Right cardiac atrium (tissue), 5 donors: ENCODE measurements around the gene ZNF829. TPM values are rescaled to one million over a fixed set of nuclear protein-coding genes. Genes with fewer than 3 reads are reported as not detected.

Experiments
- ATAC-seq, 2 donors: fragments of 200-7000 bp; cut with Tn5 transposase; one replicate each; pipeline versions ENCODE4 v1.8.0 to v1.9.1; 2020; ENCODE audit warnings: moderate library complexity in 2 of 2, mild to moderate bottlenecking in 1 of 2
- DNase-seq, 3 donors: peaks; one replicate each; pipeline ENCODE4 v3.0.0-alpha.2; 2020
- H3K27ac ChIP-seq: one replicate; pipeline ENCODE4 v1.5.1; 2013; ENCODE audit warnings: mild to moderate bottlenecking, low read length, control low read depth, moderate library complexity
- H3K27me3 ChIP-seq: one replicate; pipeline ENCODE4 v1.6.1; 2013; ENCODE audit not compliant: control insufficient read depth, insufficient read depth
- H3K4me1 ChIP-seq: one replicate; pipeline ENCODE4 v1.6.1; 2013; ENCODE audit warnings: low read length; ENCODE audit not compliant: control insufficient read depth, insufficient read depth
- H3K4me3 ChIP-seq: one replicate; pipeline ENCODE4 v1.5.1; 2013; ENCODE audit warnings: low read length, control low read depth
- H3K9me3 ChIP-seq: one replicate; pipeline ENCODE4 v1.6.1; 2013; ENCODE audit warnings: low read length; ENCODE audit not compliant: control insufficient read depth
- WGBS: extraction: QIAGEN DNeasy Blood & Tissue Kit; methylation state at CpG from one replicate; pipeline ENCODE4 v1.1.7; 2013; 5-methylcytosine and 5-hydroxymethylcytosine counted together
- intact Hi-C, 4 donors: fragments of 100-400 bp; cut with DNase I; formaldehyde crosslinking; loops; one replicate each; pipeline versions ENCODE4 v1.11.0 to v1.14.0; 2022 to 2023
- long read RNA-seq, 4 donors: library from polyadenylated mRNA; unstranded; transcript quantifications; one replicate each; pipeline ENCODE4 v2.0.0, GENCODE V29; 2020 to 2021
- polyA plus RNA-seq: library from polyadenylated mRNA; stranded (reverse); fragments of 200-250 nt; gene quantifications from one replicate; pipeline ENCODE4 v1.2.3, GENCODE V29; 2013
- total RNA-seq, 4 donors: library from RNA; stranded (reverse); fragmentation: NEBNext Ultra II Directional; extraction: Animal tissue kit (Norgen Biotek cat#: 25700); gene quantifications; one replicate each; pipeline ENCODE4 v1.2.1, GENCODE V29; 2021
- donor health status: healthy with polysubstance abuse.
- donor health status: DM: no; HTN: yes; CAD: no.
- donor health status: DM: no; HTN: no; CAD: no.
- donor health status: DM: no; HTN: yes; CAD: no; lungs with severe emphysema.
- donor health status: DM: yes; HTN: yes; CAD: no.

The ZNF829 gene
- total RNA-seq (1 to 10 TPM; 2.7 to 3.4 (median 2.9) TPM), polyA plus RNA-seq (1.6 TPM)
- long read RNA-seq, donor 1, partial matches to known transcripts: 0 of 2 reads
- long read RNA-seq, donor 1, other reads (novel, unspliced or antisense): 2 of 2 reads
- long read RNA-seq, donor 2: 0 reads
- long read RNA-seq, donor 3, partial matches to known transcripts: 0 of 3 reads
- long read RNA-seq, donor 3, other reads (novel, unspliced or antisense): 2 of 3 reads
- long read RNA-seq, donor 4: 0 reads

- H3K9me3 ChIP-seq: no peaks in the 10 kb centered on the region
These were observed at the start of gene ZNF829, which contains the start of gene ZNF568 for GRCh38 chr19:36915992-36916830. Gene ZNF829, minus strand, starts transcription at chr19:36916291. Its CDS starts 1,124 bp downstream, at chr19:36915167. Gene ZNF568, plus strand, starts transcription at chr19:36916332. Its CDS starts 6,439 bp downstream, at chr19:36922771.

DNA sequence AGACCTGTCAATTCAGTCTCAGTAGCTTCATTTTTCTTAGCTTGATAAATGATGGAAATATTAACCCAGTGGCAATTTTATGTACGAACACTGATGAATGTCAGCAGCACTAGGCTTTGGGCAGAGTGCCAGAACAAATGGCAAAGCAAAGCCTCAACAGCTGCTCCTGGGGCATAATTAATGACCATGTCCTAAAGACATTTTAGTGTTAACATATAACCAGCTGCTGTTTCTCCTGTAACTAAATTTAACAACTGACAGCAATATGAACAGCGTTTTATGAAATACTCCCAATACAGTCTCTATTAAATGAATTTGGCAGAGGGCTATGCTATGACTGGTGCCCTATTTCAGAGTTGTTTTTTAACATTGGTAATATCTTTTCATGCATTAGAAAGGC lies 47.2 kb upstream of the ZNF829 start:
- WGBS: 36% methylated on average over 2 of the region's 2 CpGs
- ATAC-seq (no peak), DNase-seq (no peak)
- Histone ChIP-seq H3K4me3 (no peak overlapping the region), H3K27ac (no peak overlapping the region), H3K27me3 (no peaks in the 10 kb centered on the region), H3K9me3 (no peaks in the 10 kb centered on the region), H3K4me1 (no peaks in the 10 kb centered on the region)
- intact Hi-C loops: no loop called here

More at GRCh38 chr19:36915992-36916830, at the start of gene ZNF829, which contains the start of gene ZNF568:
- peak; percentile 99 for ATAC-seq
- Histone ChIP-seq H3K27ac (peak within 1 kb of the TSS; percentile 98), H3K4me3 (peak within 1 kb of the TSS; percentile 88), H3K27me3 (no peaks in the 10 kb centered on the region), H3K4me1 (peaks cover 6% of the 10 kb centered on the region)
- under 1% methylated on average over 57 of the region's 57 CpGs for whole genome bisulfite sequencing
- intact Hi-C loops: no loop called here
- peak; percentile 91 to 96 (median 95) for DNase-seq

DNA sequence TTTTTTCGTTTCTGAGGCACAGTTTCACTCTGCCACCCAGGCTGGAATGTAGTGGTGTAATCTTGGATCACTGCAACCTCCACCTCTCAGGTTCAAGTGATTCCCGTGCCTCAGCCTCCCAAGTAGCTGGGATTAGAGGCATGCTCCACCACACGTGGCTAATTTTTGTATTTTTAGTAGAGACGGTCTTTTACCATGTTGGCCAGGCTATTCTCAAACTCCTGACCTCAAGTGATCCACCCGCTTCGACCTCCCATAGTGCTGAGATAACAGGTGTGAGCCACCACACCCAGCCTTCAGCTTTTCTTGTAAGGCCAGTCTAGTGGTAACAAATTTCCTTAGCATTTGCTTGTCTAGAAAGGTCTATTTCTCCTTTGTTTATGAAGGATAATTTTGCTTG lies 46.3 kb upstream of the ZNF829 start:
- intact Hi-C loops: no loop called here
- DNase-seq (no peak), ATAC-seq (no peak)
- H3K27me3 ChIP-seq: no peaks in the 10 kb centered on the region
- H3K4me3 ChIP-seq: no peak overlapping the region
- WGBS: 89% methylated on average over 6 of the region's 6 CpGs
- H3K27ac ChIP-seq: no peak overlapping the region
- no peaks in the 10 kb centered on the region for H3K9me3 ChIP-seq
- H3K4me1 ChIP-seq: no peaks in the 10 kb centered on the region

DNA sequence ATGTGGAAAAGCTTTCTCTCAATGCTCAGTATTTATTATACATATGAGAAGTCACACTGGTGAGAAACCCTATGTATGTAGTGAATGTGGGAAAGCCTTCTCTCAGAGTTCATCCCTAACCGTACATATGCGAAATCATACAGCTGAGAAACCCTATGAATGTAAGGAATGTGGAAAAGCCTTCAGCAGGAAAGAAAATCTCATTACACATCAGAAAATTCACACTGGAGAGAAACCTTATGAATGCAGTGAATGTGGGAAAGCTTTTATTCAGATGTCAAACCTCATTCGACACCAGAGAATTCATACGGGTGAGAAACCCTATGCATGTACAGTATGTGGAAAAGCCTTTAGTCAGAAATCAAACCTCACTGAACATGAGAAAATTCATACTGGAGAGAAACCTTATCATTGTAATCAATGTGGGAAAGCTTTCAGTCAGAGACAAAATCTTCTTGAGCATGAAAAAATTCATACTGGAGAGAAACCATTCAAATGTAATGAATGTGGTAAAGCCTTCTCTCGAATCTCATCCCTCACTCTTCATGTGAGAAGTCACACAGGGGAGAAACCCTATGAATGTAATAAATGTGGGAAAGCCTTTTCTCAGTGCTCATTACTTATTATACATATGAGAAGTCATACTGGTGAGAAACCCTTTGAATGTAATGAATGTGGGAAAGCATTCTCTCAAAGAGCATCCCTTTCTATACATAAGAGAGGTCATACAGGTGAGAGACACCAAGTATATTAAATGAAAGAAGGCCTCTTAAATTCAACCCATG lies 34.4 kb upstream of the ZNF829 start:
- no peaks in the 10 kb centered on the region for H3K27me3 ChIP-seq
- 97% methylated on average over 5 of the region's 5 CpGs for WGBS

GRCh38 chr19:36939153-36939552 lies 23.1 kb upstream of the ZNF829 start:
- Histone ChIP-seq H3K9me3 (no peaks in the 10 kb centered on the region), H3K27me3 (no peaks in the 10 kb centered on the region), H3K4me1 (no peaks in the 10 kb centered on the region), H3K27ac (no peak overlapping the region), H3K4me3 (no peak overlapping the region)
- ATAC-seq (no peak), DNase-seq (no peak)
- intact Hi-C loops: no loop called here

More for the DNA sequence above, 34.4 kb upstream of the ZNF829 start:
- H3K4me1 ChIP-seq: no peaks in the 10 kb centered on the region
- intact Hi-C loops: no loop called here
- no peaks in the 10 kb centered on the region for H3K9me3 ChIP-seq
- no peak overlapping the region for H3K27ac ChIP-seq
- DNase-seq (no peak), ATAC-seq (no peak)
- peak overlapping the region; percentile 28 for H3K4me3 ChIP-seq

DNA sequence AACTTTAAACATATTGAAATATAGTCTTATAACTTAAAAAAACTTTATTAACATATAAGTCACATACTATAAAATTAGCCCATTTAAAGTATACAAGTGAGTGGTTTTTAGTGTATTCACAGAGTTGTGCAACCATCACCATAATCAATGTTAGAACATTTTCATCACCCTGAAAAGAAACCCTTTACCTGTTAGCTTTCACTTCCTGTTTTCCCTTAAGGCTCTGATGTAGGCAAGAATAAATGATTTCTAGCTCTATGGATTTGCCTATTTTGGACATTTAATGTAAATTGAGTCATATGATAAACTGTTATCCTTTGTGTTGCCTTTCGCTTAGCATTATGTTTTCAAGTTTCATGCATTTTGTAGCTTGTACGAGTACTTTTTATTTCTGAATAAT lies 15.6 kb upstream of the ZNF829 start:
- Histone ChIP-seq H3K9me3 (peaks cover 2% of the 10 kb centered on the region), H3K4me1 (no peaks in the 10 kb centered on the region), H3K27me3 (no peaks in the 10 kb centered on the region), H3K4me3 (no peak overlapping the region), H3K27ac (no peak overlapping the region)
- intact Hi-C loops: no loop called here
- no peak for DNase-seq
- ATAC-seq: no peak
- WGBS: 97% methylated on average over 2 of the region's 2 CpGs

GRCh38 chr19:36918090-36918489 lies 2.0 kb upstream of the ZNF829 start:
- intact Hi-C loops: no loop called here
- Histone ChIP-seq H3K27me3 (no peaks in the 10 kb centered on the region), H3K4me3 (no peak overlapping the region), H3K27ac (no peak overlapping the region), H3K4me1 (peaks cover 6% of the 10 kb centered on the region), H3K9me3 (no peaks in the 10 kb centered on the region)
- 96% methylated on average over 9 of the region's 9 CpGs for WGBS
- ATAC-seq: no peak
- DNase-seq: no peak

DNA sequence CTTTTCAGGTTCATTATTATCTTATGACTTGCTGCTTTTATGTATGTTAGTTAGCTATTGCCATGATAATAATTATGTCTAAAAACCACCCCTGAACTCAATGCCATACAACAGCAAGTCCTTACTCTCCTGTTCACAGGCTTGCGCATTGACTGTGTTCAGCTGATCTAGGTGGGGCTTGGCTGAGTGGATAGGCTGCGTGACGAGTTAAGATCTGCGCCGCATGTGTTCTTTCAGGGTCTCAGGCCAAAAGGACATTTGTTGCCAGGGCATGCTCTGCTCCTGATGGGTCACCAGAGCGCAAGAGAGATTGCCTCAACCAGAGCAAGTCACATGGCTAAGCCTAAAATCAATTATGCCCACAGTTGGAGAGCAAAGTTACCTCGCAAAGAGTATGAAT lies 900 bp upstream of the ZNF829 start:
- no peaks in the 10 kb centered on the region for H3K9me3 ChIP-seq
- WGBS: 31% methylated on average over 7 of the region's 7 CpGs

DNA sequence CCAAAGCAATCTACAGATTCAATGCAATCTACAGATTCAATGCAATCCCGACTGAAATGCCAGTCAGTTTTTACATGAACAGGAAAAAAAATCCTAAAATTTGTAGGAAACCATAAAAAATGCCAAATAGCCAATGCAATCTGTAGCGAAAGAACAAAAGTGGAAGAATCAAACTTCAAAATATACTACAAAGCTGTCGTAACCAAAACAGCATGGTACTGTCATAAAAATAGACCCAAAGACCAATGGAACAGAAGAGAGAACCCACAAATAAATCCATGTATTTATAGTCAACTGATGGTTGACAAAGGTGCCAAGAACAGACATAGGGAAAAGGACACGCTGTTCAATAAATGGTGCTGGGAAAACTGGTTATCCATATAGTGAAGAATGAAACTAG lies 17.7 kb downstream of the ZNF829 start:
- ATAC-seq (no peak), DNase-seq (no peak)
- no peaks in the 10 kb centered on the region for H3K27me3 ChIP-seq
- intact Hi-C loops: loop anchor here in 1 of 4 donors (10.0 kb wide), 1 partner anchor 84 kb away; no protein-coding TSS in a partner anchor
- WGBS: 96% methylated on average over 4 of the region's 4 CpGs
- H3K4me3 ChIP-seq: no peak overlapping the region
- H3K27ac ChIP-seq: no peak overlapping the region
- no peaks in the 10 kb centered on the region for H3K4me1 ChIP-seq
- H3K9me3 ChIP-seq: peaks cover 12% of the 10 kb centered on the region

More for the DNA sequence above, 900 bp upstream of the ZNF829 start:
- DNase-seq (peak in 2 of 3 donors; percentile 17 to 40), ATAC-seq (peak in 1 of 2 donors; percentile 15)
- intact Hi-C loops: no loop called here
- peaks cover 6% of the 10 kb centered on the region for H3K4me1 ChIP-seq
- peak overlapping the region; percentile 98 for H3K27ac ChIP-seq
- H3K4me3 ChIP-seq: peak overlapping the region; percentile 88
- no peaks in the 10 kb centered on the region for H3K27me3 ChIP-seq

DNA sequence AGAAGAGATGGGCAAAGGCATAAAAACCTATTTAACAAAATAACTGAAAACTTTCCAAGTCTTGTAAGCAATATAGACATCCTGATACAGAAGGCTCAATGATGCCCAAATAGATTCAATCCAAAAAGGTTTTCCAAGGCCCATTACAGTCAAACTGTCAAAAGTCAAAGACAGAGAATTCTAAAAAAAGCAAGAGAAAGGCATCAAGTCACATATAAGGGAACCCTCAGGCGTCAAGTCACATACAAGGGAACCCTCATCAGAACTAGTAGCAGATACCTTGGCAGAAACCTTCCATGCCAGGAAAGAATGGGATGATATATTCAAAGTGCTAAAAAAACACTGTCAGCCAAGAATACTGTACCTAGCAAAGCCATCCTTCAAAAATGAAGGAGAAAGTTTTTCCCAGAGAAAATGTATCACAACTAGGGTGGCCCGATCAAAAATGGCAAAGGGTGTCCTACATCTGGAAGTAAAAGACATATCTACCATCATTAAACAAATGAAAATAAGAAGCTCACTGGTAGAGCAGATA lies 21.2 kb downstream of the ZNF829 start:
- Histone ChIP-seq H3K9me3 (peaks cover 18% of the 10 kb centered on the region), H3K4me1 (no peaks in the 10 kb centered on the region), H3K27ac (no peak overlapping the region), H3K4me3 (no peak overlapping the region), H3K27me3 (no peaks in the 10 kb centered on the region)
- WGBS: 98% methylated on average over 2 of the region's 2 CpGs
- no peak for ATAC-seq
- intact Hi-C loops: loop anchor here in 1 of 4 donors (10.0 kb wide), 1 partner anchor 80 kb away; no protein-coding TSS in a partner anchor
- no peak for DNase-seq
